HPDE6-E6E7 (cell line): Measurements from ENCODE around the gene LYPD6.
"Not testable (repeated sequence)": the region's sequence is repeated elsewhere in the genome, so short reads cannot be mapped to it uniquely, and the experiment has no call there.

Experiments
- DNase-seq: peaks from one replicate; pipeline ENCODE4 v3.0.0; 2011; ENCODE audit warnings: missing footprints; ENCODE audit errors: extremely low spot score

LYPD6 gene

GRCh38 chr2:149451417-149452165 lies 121.2 kb downstream of the LYPD6 start:
- DNase-seq, result no peak

- DNase-seq, result no peak
Observed at GRCh38 chr2:149456285-149456684, 125.9 kb downstream of the LYPD6 start.

GRCh38 chr2:149458502-149458901 lies 128.1 kb downstream of the LYPD6 start:
- DNase-seq, result no peak

- DNase-seq, result no peak
Observed at GRCh38 chr2:149463328-149464002, 133.1 kb downstream of the LYPD6 start.

- no peak for DNase-seq
Observed at GRCh38 chr2:149464396-149464795, 134.0 kb downstream of the LYPD6 start.

GRCh38 chr2:149465873-149466272 lies 135.5 kb downstream of the LYPD6 start:
- DNase-seq, result no peak

- no peak for DNase-seq
Observed at GRCh38 chr2:149466635-149467034, 136.2 kb downstream of the LYPD6 start.

GRCh38 chr2:149467436-149467835 lies 137.0 kb downstream of the LYPD6 start:
- DNase-seq, result no peak

- DNase-seq, result no peak
Observed at GRCh38 chr2:149468636-149469035, 138.2 kb downstream of the LYPD6 start.

- no peak for DNase-seq
Observed at GRCh38 chr2:149470046-149470445, 139.7 kb downstream of the LYPD6 start.

GRCh38 chr2:149472413-149472812 lies 142.0 kb downstream of the LYPD6 start:
- DNase-seq, result no peak

- no peak for DNase-seq
Observed at GRCh38 chr2:149473068-149473467, 142.7 kb downstream of the LYPD6 start.

- DNase-seq, result no peak
Observed at GRCh38 chr2:149473521-149473920, 143.1 kb downstream of the LYPD6 start.

GRCh38 chr2:149483004-149483605 lies 152.7 kb downstream of the LYPD6 start:
- DNase-seq, result no peak

GRCh38 chr2:149486664-149487063 lies 156.3 kb downstream of the LYPD6 start:
- DNase-seq, result no peak

GRCh38 chr2:149487189-149487588 lies 156.8 kb downstream of the LYPD6 start:
- DNase-seq, result no peak

GRCh38 chr2:149488706-149489440 lies 158.5 kb downstream of the LYPD6 start:
- no peak for DNase-seq

- no peak for DNase-seq
Observed at GRCh38 chr2:149489452-149489851, 159.1 kb downstream of the LYPD6 start.

GRCh38 chr2:149490296-149490695 lies 159.9 kb downstream of the LYPD6 start:
- DNase-seq, result no peak

- no peak for DNase-seq
Observed at GRCh38 chr2:149492923-149493322, 162.5 kb downstream of the LYPD6 start.

GRCh38 chr2:149499204-149499603 lies 168.8 kb downstream of the LYPD6 start:
- not testable (repeated sequence) for DNase-seq

GRCh38 chr2:149506808-149507207 lies 176.4 kb downstream of the LYPD6 start:
- not testable (repeated sequence) for DNase-seq
